ENCODE results near the gene SEC14L6. TPM values are rescaled to one million over a fixed set of nuclear protein-coding genes. Genes with fewer than 3 reads are reported as not detected.
A peak's percentile ranks its signal among the peaks of the same experiment; 100 is the strongest.
"Not testable (repeated sequence)": the region's sequence is repeated elsewhere in the genome, so short reads cannot be mapped to it uniquely, and the experiment has no call there.

The SEC14L6 gene
- under 0.01 TPM for total RNA-seq

GRCh38 chr22:30546616-30547015 is at the start of gene SEC14L6:
SEC14L6 (minus strand) TSS chr22:30546741; CDS start chr22:30546682, 59 bp downstream.
- DNase-seq (ENCODE audit: low read depth in 2 of 3, low spot score in 2 of 3): no peak

- DNase-seq (ENCODE audit: low read depth in 2 of 3, low spot score in 2 of 3): no peak
These were observed 49.7 kb upstream of the SEC14L6 start for GRCh38 chr22:30596199-30596598.

- DNase-seq (ENCODE audit: low read depth in 2 of 3, low spot score in 2 of 3): not testable (repeated sequence)
These were observed 45.8 kb upstream of the SEC14L6 start for GRCh38 chr22:30592360-30592713.

- DNase-seq (ENCODE audit: low read depth in 2 of 3, low spot score in 2 of 3): peak; percentile 93 to 99 (median 99)
These were observed 45.2 kb upstream of the SEC14L6 start, which contains the start of gene PES1 for GRCh38 chr22:30591588-30592359. PES1 (minus strand) TSS chr22:30591910; CDS start chr22:30591833, 77 bp downstream.

- DNase-seq (ENCODE audit: low read depth in 2 of 3, low spot score in 2 of 3): no peak
These were observed 44.6 kb upstream of the SEC14L6 start for GRCh38 chr22:30591191-30591587.

- DNase-seq (ENCODE audit: low read depth in 2 of 3, low spot score in 2 of 3): no peak
These were observed 39.9 kb upstream of the SEC14L6 start for GRCh38 chr22:30586414-30586813.

- no peak for DNase-seq (ENCODE audit: low read depth in 2 of 3, low spot score in 2 of 3)
These were observed 37.9 kb upstream of the SEC14L6 start for GRCh38 chr22:30584441-30584840.

GRCh38 chr22:30582788-30583545 is 36.4 kb upstream of the SEC14L6 start:
- DNase-seq (ENCODE audit: low read depth in 2 of 3, low spot score in 2 of 3): no peak

GRCh38 chr22:30582051-30582450 is 35.5 kb upstream of the SEC14L6 start:
- DNase-seq (ENCODE audit: low read depth in 2 of 3, low spot score in 2 of 3): no peak

- no peak for DNase-seq (ENCODE audit: low read depth in 2 of 3, low spot score in 2 of 3)
These were observed 34.4 kb upstream of the SEC14L6 start for GRCh38 chr22:30580896-30581295.

GRCh38 chr22:30578481-30578880 is 31.9 kb upstream of the SEC14L6 start:
- DNase-seq (ENCODE audit: low read depth in 2 of 3, low spot score in 2 of 3): no peak

- no peak for DNase-seq (ENCODE audit: low read depth in 2 of 3, low spot score in 2 of 3)
These were observed 29.3 kb upstream of the SEC14L6 start for GRCh38 chr22:30575859-30576258.

- DNase-seq (ENCODE audit: low read depth in 2 of 3, low spot score in 2 of 3): no peak
These were observed 28.6 kb upstream of the SEC14L6 start for GRCh38 chr22:30574997-30575671.

GRCh38 chr22:30574095-30574981 is 27.8 kb upstream of the SEC14L6 start, which contains the start of gene GAL3ST1:
GAL3ST1 (minus strand) TSS chr22:30574665; CDS start chr22:30557392, 17,273 bp downstream.
- DNase-seq (ENCODE audit: low read depth in 2 of 3, low spot score in 2 of 3): no peak

- no peak for DNase-seq (ENCODE audit: low read depth in 2 of 3, low spot score in 2 of 3)
These were observed 27.1 kb upstream of the SEC14L6 start for GRCh38 chr22:30573594-30574094.

GRCh38 chr22:30572840-30573593 is 26.5 kb upstream of the SEC14L6 start:
- no peak for DNase-seq (ENCODE audit: low read depth in 2 of 3, low spot score in 2 of 3)

GRCh38 chr22:30572210-30572609 is 25.7 kb upstream of the SEC14L6 start:
- no peak for DNase-seq (ENCODE audit: low read depth in 2 of 3, low spot score in 2 of 3)

- DNase-seq (ENCODE audit: low read depth in 2 of 3, low spot score in 2 of 3): no peak
These were observed 23.2 kb upstream of the SEC14L6 start for GRCh38 chr22:30569674-30570202.
